ENCODE data around the gene TTC9C. TPM values are rescaled to one million over a fixed set of nuclear protein-coding genes. Genes with fewer than 3 reads are reported as not detected.

The TTC9C gene
- total and polyA plus RNA-seq, 2 of the 13 experiments (the other 11 are each of a cell fraction or from before 2014, with no cell fraction given), result 28.0 to 36.4 TPM

DNA sequence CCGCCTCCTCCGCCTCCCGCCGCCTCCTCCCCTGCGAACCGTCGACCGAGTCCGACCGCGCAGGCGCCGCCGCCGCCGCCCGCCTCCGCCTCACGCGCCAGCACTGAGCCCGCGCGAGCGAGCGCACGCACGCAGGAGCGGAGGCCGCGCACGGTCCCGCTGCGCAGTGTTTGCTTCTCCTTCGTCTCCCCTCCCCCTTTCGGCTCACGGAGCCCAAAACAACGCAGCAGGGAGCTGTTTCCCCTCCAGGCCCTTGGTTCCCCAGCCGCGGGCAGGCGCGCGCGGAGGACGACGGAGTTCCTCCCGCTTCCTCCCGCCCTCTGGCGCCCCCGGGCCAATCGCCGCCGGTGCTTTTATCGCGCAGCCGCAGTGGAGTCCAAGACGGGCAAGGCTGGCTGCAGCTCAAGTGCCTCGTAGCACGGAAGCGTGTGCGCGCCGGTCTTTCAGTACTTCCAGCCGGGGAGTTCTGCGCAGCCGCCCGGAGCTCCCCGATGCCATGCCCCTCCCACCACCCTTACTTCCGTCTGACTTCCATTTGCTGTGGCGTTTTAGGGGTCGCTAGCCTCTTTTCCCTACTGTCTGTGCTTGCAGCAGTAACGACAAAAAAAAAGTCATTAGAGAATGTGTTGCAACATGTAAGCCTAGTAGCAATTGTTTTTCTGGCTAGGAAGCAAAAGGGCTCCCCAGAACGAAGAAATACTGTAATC is 968 bp upstream of the TTC9C start, which contains the start of gene HNRNPUL2 (continued):
- TF ChIP-seq, protein P1, sequence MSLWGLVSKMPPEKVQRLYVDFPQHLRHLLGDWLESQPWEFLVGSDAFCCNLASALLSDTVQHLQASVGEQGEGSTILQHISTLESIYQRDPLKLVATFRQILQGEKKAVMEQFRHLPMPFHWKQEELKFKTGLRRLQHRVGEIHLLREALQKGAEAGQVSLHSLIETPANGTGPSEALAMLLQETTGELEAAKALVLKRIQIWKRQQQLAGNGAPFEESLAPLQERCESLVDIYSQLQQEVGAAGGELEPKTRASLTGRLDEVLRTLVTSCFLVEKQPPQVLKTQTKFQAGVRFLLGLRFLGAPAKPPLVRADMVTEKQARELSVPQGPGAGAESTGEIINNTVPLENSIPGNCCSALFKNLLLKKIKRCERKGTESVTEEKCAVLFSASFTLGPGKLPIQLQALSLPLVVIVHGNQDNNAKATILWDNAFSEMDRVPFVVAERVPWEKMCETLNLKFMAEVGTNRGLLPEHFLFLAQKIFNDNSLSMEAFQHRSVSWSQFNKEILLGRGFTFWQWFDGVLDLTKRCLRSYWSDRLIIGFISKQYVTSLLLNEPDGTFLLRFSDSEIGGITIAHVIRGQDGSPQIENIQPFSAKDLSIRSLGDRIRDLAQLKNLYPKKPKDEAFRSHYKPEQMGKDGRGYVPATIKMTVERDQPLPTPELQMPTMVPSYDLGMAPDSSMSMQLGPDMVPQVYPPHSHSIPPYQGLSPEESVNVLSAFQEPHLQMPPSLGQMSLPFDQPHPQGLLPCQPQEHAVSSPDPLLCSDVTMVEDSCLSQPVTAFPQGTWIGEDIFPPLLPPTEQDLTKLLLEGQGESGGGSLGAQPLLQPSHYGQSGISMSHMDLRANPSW (CRISPR knock-in tag; IDR thresholded peaks at IDR 0.05; ENCODE audit: borderline replicate concordance), result no peak; the same call in 1 of the 2 replicates
- TF ChIP-seq ZNF589 (CRISPR knock-in tag; conservative IDR thresholded peaks at IDR 0.05) (peak; percentile 79; the same call in 1 of the 2 replicates), KLF12 (CRISPR knock-in tag; IDR thresholded peaks at IDR 0.05; ENCODE audit: borderline replicate concordance) (peak; percentile 91; the same call in 1 of the 2 replicates), ZZZ3 (CRISPR knock-in tag; IDR thresholded peaks at IDR 0.05; ENCODE audit: borderline replicate concordance) (no peak), FOSL1 (CRISPR knock-in tag; IDR thresholded peaks at IDR 0.05; ENCODE audit: borderline replicate concordance) (peak; percentile 21; the same call in 1 of the 2 replicates), TAF1 (CRISPR knock-in tag; IDR thresholded peaks at IDR 0.05) (peak; percentile 78), ZNF709 (CRISPR knock-in tag; IDR thresholded peaks at IDR 0.05) (peak; percentile 91), ZNF674 (CRISPR knock-in tag; IDR thresholded peaks at IDR 0.05; ENCODE audit: low read depth) (no peak; the same call in 1 of the 2 replicates), ZSCAN31 (CRISPR knock-in tag; IDR thresholded peaks at IDR 0.05; ENCODE audit: low read depth) (peak; percentile 75; the same call in 1 of the 2 replicates), ZNF138 (CRISPR knock-in tag; IDR thresholded peaks at IDR 0.05; ENCODE audit: low read depth) (peak; percentile 71; the same call in 1 of the 2 replicates), ZNF570 (CRISPR knock-in tag; IDR thresholded peaks at IDR 0.05; ENCODE audit: borderline replicate concordance) (peak; percentile 74; the same call in 1 of the 2 replicates), THAP11 (CRISPR knock-in tag; IDR thresholded peaks at IDR 0.05) (peak; percentile 85), KLF9 (CRISPR knock-in tag; IDR thresholded peaks at IDR 0.05; ENCODE audit: low read depth) (peak; percentile 52; the same call in 1 of the 2 replicates), ZFP90 (CRISPR knock-in tag; IDR thresholded peaks at IDR 0.05; ENCODE audit: borderline replicate concordance) (peak; percentile 98), SNRNP70 (IDR thresholded peaks at IDR 0.05; ENCODE audit: low read depth, low read length) (no peak), ZNF331 (CRISPR knock-in tag; IDR thresholded peaks at IDR 0.05) (peak; percentile 60; the same call in 1 of the 2 replicates), FOXK1 (CRISPR knock-in tag; IDR thresholded peaks at IDR 0.05; ENCODE audit: borderline replicate concordance, low read depth) (peak; percentile 66; the same call in 1 of the 2 replicates)
- TF ChIP-seq, protein P2, sequence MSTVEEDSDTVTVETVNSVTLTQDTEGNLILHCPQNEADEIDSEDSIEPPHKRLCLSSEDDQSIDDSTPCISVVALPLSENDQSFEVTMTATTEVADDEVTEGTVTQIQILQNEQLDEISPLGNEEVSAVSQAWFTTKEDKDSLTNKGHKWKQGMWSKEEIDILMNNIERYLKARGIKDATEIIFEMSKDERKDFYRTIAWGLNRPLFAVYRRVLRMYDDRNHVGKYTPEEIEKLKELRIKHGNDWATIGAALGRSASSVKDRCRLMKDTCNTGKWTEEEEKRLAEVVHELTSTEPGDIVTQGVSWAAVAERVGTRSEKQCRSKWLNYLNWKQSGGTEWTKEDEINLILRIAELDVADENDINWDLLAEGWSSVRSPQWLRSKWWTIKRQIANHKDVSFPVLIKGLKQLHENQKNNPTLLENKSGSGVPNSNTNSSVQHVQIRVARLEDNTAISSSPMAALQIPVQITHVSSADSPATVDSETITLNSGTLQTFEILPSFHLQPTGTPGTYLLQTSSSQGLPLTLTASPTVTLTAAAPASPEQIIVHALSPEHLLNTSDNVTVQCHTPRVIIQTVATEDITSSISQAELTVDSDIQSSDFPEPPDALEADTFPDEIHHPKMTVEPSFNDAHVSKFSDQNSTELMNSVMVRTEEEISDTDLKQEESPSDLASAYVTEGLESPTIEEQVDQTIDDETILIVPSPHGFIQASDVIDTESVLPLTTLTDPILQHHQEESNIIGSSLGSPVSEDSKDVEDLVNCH (CRISPR knock-in tag; IDR thresholded peaks at IDR 0.05), result no peak
- TF ChIP-seq, protein P3, sequence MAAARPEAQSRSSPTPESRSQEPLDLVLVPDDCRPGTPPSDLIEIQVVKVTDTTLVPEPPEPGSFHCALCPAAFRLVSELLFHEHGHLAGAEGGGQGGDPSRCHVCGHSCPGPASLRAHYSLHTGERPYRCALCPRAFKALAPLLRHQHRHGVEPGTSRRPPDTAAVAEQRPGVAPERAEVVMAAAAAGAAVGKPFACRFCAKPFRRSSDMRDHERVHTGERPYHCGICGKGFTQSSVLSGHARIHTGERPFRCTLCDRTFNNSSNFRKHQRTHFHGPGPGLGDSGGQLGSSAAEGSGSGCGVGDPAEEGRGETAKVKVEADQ (CRISPR knock-in tag; IDR thresholded peaks at IDR 0.05; ENCODE audit: borderline replicate concordance), result peak; percentile 73; the same call in 1 of the 2 replicates
- TF ChIP-seq, protein P4, sequence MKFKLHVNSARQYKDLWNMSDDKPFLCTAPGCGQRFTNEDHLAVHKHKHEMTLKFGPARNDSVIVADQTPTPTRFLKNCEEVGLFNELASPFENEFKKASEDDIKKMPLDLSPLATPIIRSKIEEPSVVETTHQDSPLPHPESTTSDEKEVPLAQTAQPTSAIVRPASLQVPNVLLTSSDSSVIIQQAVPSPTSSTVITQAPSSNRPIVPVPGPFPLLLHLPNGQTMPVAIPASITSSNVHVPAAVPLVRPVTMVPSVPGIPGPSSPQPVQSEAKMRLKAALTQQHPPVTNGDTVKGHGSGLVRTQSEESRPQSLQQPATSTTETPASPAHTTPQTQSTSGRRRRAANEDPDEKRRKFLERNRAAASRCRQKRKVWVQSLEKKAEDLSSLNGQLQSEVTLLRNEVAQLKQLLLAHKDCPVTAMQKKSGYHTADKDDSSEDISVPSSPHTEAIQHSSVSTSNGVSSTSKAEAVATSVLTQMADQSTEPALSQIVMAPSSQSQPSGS (CRISPR knock-in tag; IDR thresholded peaks at IDR 0.05), result peak; percentile 78; the same call in 1 of the 2 replicates
